Measurements from ENCODE around the gene HHATL. TPM values are rescaled to one million over a fixed set of nuclear protein-coding genes. Genes with fewer than 3 reads are reported as not detected.

Gene HHATL
- total RNA-seq, 2 donors from 2014 or later, result 1.9 to 5.5 TPM

- H3K27me3 ChIP-seq (replicated peaks; ENCODE audit: insufficient read depth), result no peaks in the 10 kb centered on the region
- H3K4me1 ChIP-seq (replicated peaks), result no peaks in the 10 kb centered on the region
- intact Hi-C loops (cut with DNase I), result no loop called here
- no peak for DNase-seq (ENCODE audit: low spot score)
- no peak for TF ChIP-seq CTCF (IDR thresholded peaks at IDR 0.05)
- TF ChIP-seq POLR2AphosphoS5 (IDR thresholded peaks at IDR 0.05), result no peak
- no peak for TF ChIP-seq POLR2A (IDR thresholded peaks at IDR 0.05)
- no peaks in the 10 kb centered on the region for H3K9me3 ChIP-seq
- no peak overlapping the region for H3K4me3 ChIP-seq
- H3K27ac ChIP-seq, result no peak overlapping the region
- H3K36me3 ChIP-seq, result no peaks in the 10 kb centered on the region
- whole genome bisulfite sequencing, result 89% methylated on average over 18 of the region's 18 CpGs
Measured at GRCh38 chr3:42697289-42698051, 5.1 kb downstream of the HHATL start.

- intact Hi-C loops (cut with DNase I), result no loop called here
- no peaks in the 10 kb centered on the region for H3K4me1 ChIP-seq (replicated peaks)
- TF ChIP-seq POLR2A (IDR thresholded peaks at IDR 0.05) (no peak), CTCF (IDR thresholded peaks at IDR 0.05) (no peak), POLR2AphosphoS5 (IDR thresholded peaks at IDR 0.05) (no peak)
- no peak overlapping the region for H3K27ac ChIP-seq
- H3K9me3 ChIP-seq, result no peaks in the 10 kb centered on the region
- 81% methylated on average over 19 of the region's 19 CpGs for WGBS
- DNase-seq (ENCODE audit: low spot score), result no peak
- H3K27me3 ChIP-seq (replicated peaks; ENCODE audit: insufficient read depth), result no peaks in the 10 kb centered on the region
- no peak overlapping the region for H3K4me3 ChIP-seq
- no peaks in the 10 kb centered on the region for H3K36me3 ChIP-seq
Measured at GRCh38 chr3:42696356-42697288, 6.0 kb downstream of the HHATL start.

DNA sequence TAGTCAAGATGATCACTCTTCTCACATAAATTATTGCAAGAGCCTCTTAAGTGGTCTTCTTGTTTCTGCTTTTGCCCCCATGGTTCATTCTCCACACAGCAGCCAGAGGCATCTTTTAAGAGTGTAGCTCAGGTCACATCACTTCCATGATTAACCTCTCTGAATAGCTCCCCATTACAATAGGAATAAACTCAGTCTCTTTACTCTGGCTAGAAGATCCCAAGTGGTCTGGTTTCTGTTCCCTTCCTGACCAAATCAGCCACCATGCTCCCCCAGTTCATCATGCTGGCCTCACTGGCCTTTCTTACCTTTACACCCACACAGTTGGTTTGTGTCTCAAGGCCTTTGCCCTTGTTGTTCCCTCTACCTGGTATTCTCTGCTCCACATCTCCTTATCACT, 8.2 kb downstream of the HHATL start:
- Histone ChIP-seq H3K9me3 (no peaks in the 10 kb centered on the region), H3K27ac (no peak overlapping the region), H3K4me1 (replicated peaks) (no peaks in the 10 kb centered on the region), H3K36me3 (no peaks in the 10 kb centered on the region), H3K27me3 (replicated peaks; ENCODE audit: insufficient read depth) (no peaks in the 10 kb centered on the region), H3K4me3 (no peak overlapping the region)
- no peak for DNase-seq (ENCODE audit: low spot score)
- TF ChIP-seq CTCF (IDR thresholded peaks at IDR 0.05) (no peak), POLR2AphosphoS5 (IDR thresholded peaks at IDR 0.05) (no peak), POLR2A (IDR thresholded peaks at IDR 0.05) (no peak)
- intact Hi-C loops (cut with DNase I), result no loop called here

- DNase-seq (ENCODE audit: low spot score), result no peak
Measured at GRCh38 chr3:42693530-42693930, 9.1 kb downstream of the HHATL start.

More at GRCh38 chr3:42693530-42693930, 9.1 kb downstream of the HHATL start:
- intact Hi-C loops (cut with DNase I), result no loop called here
- no peaks in the 10 kb centered on the region for H3K36me3 ChIP-seq
- no peak overlapping the region for H3K27ac ChIP-seq
- TF ChIP-seq POLR2AphosphoS5 (IDR thresholded peaks at IDR 0.05) (no peak), CTCF (IDR thresholded peaks at IDR 0.05) (no peak), POLR2A (IDR thresholded peaks at IDR 0.05) (no peak)
- 82% methylated on average over 4 of the region's 4 CpGs for WGBS
- no peaks in the 10 kb centered on the region for H3K9me3 ChIP-seq
- no peaks in the 10 kb centered on the region for H3K27me3 ChIP-seq (replicated peaks; ENCODE audit: insufficient read depth)
- H3K4me3 ChIP-seq, result no peak overlapping the region
- H3K4me1 ChIP-seq (replicated peaks), result no peaks in the 10 kb centered on the region
